Endothelial cell of umbilical vein (primary cell): ENCODE measurements around the gene CCDC197.

Source experiments
- CTCF ChIP-seq, 2 donors: IDR thresholded peaks; 1 replicate in 1 of 2; 2 replicates in 1 of 2; pipeline ENCODE4 v1.5.1; 2011; ENCODE audit warnings: low read length in 2 of 2, mild to moderate bottlenecking in 2 of 2, moderate library complexity in 2 of 2, control low read depth in 1 of 2, inconsistent platforms in 1 of 2, low read depth in 1 of 2; ENCODE audit not compliant: insufficient read depth in 1 of 2; ENCODE audit errors: extremely low read depth in 1 of 2
- EZH2 ChIP-seq: IDR thresholded peaks from 2 replicates; pipeline ENCODE4 v1.6.1; 2012; ENCODE audit warnings: borderline replicate concordance, low read depth, mild to moderate bottlenecking, moderate library complexity, low read length, inconsistent platforms; ENCODE audit not compliant: severe bottlenecking
- FOS ChIP-seq: IDR thresholded peaks from 2 replicates; pipeline ENCODE4 v1.6.1; 2011; ENCODE audit warnings: mild to moderate bottlenecking, low read length, moderate library complexity, borderline replicate concordance; ENCODE audit not compliant: insufficient read depth
- GATA2 ChIP-seq: IDR thresholded peaks from 2 replicates; pipeline ENCODE4 v1.7.0; 2011; ENCODE audit warnings: low read depth, mild to moderate bottlenecking, moderate library complexity, mixed read lengths, low read length; ENCODE audit not compliant: insufficient read length, insufficient read depth
- JUN ChIP-seq: IDR thresholded peaks from 2 replicates; pipeline ENCODE4 v1.6.1; 2011; ENCODE audit warnings: borderline replicate concordance, low read depth; ENCODE audit not compliant: insufficient read length, insufficient read depth
- MYC ChIP-seq: IDR thresholded peaks from one replicate; pipeline ENCODE4 v1.6.1; 2011; ENCODE audit warnings: mild to moderate bottlenecking, low read depth, low read length
- POLR2A ChIP-seq: IDR thresholded peaks from 2 replicates; pipeline ENCODE4 v1.6.1; 2012; ENCODE audit warnings: low read depth, mild to moderate bottlenecking, control low read depth, low read length
- POLR2AphosphoS5 ChIP-seq: IDR thresholded peaks from 2 replicates; pipeline ENCODE4 v1.6.1; 2012; ENCODE audit warnings: low read depth, mild to moderate bottlenecking, control low read depth, low read length, moderate library complexity; ENCODE audit not compliant: insufficient read depth
- TF ChIP-seq, protein P1 (sequence below): IDR thresholded peaks from 2 replicates; pipeline ENCODE4 v1.6.1; 2011; ENCODE audit not compliant: insufficient read depth, insufficient read length

DNA sequence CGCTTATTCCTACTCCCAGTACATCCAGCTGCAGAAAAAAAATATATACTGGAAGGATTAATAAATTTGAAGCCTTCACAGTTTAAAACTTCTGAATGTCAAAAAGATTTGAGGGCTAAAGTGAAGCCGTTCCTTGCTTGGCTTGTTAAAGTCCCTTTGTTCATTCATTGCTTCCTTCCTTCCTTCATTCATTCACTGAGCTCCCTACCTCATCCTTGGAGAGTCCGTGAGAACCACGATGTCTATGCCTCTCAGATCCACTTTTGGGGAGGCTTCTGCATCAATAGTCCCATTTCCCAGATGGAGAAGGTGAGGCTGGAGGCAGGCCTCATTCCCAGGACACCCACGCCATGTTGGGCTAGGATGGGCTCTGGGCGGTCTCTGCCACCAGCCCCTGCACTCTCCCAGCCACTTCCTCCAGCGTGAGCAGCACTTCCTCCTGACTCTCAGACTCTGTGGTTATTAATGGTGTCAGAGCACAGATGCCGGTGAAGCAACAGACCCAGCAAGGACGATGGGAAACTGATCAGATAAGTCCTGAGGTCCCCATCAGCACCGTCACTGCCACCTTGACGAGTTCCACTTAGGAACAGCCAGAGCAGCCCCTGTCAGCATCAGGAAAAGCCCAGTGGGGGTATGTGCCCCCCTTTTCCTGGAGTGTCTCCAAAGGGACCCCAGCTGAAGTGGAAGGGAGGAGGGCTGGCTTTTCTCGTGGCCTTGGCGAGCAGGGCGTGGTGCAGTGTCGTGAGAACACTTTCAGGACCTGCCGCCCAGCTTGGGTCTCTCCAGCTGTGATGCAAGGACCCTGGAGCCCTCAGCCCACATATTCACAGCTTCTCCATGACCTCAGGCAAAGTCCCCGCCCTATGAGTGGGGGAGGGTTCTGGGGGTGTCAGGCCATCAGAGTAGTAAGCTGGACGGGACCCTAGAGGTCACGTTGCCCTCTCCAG, 41.9 kb upstream of the CCDC197 start:
- no peak for TF ChIP-seq CTCF (IDR thresholded peaks at IDR 0.05; ENCODE audit: extremely low read depth in 1 of 2, insufficient read depth in 1 of 2, low read depth in 1 of 2, low read length in 2 of 2)
- TF ChIP-seq EZH2, result no peak
- TF ChIP-seq POLR2A, result no peak
- TF ChIP-seq POLR2AphosphoS5, result no peak
- TF ChIP-seq MYC, result no peak
- TF ChIP-seq, protein P1, sequence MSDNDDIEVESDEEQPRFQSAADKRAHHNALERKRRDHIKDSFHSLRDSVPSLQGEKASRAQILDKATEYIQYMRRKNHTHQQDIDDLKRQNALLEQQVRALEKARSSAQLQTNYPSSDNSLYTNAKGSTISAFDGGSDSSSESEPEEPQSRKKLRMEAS, result no peak
- no peak for TF ChIP-seq FOS
- TF ChIP-seq JUN, result no peak
- TF ChIP-seq GATA2, result no peak
